NCI-H146 treated with DMSO at 0.1 percent for 48 hours (cell line): Measurements from ENCODE around the gene KCNJ14.
"Not testable (repeated sequence)": the region's sequence is repeated elsewhere in the genome, so short reads cannot be mapped to it uniquely, and the experiment has no call there.

Experiments
- DNase-seq: peaks from one replicate; lab custom pipeline; 2025; ENCODE audit not compliant: unreplicated experiment; lab: John Stamatoyannopoulos, UW

Gene KCNJ14

DNA sequence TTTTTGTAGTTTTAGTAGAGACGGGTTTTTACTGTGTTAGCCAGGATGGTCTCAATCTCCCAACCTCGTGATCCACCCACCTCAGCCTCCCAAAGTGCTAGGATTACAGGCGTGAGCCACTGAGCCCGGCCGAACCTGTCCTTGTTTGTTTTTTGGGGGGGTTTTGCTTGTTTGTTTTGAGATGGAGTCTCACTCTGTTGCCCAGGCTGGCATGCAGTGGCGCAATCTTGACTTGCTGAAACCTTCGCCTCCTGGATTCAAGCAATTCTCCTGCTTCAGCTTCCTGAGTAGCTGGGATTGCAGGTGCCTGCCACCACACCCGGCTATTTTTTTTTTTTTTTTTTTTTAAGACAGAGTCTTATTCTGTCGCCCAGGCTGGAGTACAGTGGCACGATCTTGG is 31.3 kb downstream of the KCNJ14 start:
- not testable (repeated sequence) for DNase-seq

DNA sequence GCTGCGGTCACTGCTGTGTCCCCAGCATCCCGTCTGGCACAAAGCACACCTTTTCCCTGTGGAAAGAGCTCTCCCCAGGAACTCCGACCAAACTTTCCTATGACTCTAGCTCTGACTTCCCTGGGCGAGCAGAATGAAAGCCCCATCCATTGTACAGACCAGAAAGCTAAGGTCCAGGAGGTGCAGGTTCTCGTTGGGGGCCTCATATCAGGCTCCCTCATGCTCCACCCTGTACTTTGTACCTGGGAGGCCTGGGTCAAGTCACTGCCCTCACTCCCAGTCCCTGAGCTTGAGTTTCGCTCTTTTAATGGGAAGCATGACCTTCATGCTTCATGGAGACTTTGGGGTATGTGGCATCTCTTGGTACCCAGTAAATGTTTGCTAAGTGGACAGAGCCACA is 32.2 kb downstream of the KCNJ14 start:
- no peak for DNase-seq

DNA sequence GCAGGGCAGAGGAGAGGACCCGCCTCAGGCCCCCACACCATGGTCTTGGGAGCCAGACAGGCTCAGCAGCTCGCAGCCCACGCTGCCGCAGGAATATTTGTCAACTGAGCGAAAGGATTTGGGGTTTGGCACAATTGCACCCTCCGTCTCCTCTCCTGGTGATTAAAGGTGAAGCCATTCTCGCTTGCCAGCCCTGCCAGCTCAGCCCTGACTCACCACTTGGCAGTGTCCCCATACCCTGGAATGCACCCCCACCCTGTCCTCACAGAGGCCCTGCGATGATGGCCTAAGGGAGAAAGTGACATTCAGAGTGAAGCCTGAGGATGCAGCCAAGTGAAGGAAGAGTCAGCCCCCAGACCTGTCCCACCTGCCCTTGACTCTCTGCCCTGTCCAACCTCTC is 32.6 kb downstream of the KCNJ14 start:
- no peak for DNase-seq

DNA sequence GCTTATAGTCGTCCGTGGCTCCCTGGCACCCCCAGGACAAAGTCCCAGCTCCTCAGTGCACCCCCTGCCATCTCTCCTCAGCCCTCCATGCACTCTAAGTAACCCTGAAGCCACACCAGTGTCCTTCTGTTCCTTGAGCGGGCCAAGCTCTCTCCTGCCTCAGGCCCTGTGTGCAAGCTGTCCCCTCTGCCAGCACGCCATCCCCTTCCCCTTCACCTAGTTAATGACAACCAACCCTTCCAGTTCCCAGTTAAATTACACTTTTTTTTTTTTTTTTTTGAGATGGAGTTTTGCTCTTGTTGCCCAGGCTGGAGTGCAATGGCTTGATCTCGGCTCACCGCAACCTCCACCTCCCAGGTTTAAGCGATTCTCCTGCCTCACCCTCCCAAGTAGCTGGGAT is 33.1 kb downstream of the KCNJ14 start:
- not testable (repeated sequence) for DNase-seq

DNA sequence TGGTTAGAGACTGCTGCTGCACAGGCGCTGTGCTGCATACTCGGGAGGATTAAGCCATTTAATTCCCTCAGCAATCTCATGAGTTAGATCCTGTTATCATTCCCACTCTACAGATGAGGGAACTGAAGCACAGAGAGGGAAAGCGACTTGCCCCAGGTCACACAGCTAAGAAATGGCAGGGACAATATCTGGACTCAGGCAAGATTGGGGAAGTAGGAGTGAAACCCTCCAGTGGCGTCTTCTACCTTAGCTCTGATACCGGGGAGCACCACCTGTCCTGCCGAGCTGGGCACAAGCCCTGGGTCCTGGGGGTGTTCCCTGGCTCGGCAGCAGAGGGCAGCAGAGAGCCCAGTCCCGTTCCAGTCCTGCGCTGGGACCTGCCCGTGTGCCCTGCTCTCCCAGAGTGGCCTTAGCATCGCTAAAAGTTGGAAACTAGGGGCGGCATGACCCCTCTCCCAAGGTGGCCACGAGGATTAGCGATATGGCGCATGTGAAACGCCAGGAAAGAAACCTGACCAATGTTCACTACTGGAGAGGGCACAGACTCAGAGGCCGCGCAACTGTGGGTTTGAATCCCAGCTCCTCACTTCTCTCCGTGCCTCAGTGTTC is 34.3 kb downstream of the KCNJ14 start:
- DNase-seq, result peak; percentile 29

DNA sequence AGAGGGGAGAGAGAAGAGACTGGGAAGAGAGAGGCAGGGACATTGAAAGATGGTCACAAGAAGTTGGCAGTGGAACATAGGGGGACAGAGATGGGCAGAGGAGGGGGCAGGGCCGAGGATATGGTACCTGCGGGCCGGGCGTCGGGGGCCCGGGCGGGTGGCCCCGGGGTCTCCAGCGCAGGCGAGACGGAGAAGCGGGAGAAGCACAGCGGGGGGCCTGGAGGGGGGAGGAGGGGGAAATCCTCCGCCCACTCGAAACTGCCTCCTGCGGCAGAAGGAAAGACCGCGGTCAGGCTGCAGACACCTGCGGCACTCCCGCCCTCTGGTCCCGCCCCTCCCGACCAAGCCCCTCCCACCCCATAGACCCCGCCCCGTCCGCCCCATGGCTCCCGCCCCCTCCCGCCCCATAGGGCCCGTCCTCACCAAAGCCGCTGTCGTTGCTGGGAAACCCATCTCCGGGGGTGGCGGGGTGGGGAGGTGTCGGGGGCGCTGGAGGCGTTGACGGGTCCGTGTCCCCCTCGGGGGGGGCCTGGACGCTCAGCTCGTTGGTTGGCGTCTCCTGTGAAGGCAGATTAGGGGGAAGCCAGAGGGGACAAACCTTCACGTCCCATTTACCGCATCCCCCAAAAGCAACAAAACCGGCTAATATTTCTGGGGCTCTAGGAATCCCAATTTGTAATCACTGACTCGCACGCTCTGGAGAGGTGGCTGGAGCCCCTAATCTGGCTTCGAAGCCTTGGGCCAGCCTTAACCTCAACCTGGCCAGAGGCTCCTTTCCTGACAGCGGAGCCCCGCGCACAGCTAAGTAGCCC is 35.8 kb downstream of the KCNJ14 start:
- peak; percentile 32 for DNase-seq

DNA sequence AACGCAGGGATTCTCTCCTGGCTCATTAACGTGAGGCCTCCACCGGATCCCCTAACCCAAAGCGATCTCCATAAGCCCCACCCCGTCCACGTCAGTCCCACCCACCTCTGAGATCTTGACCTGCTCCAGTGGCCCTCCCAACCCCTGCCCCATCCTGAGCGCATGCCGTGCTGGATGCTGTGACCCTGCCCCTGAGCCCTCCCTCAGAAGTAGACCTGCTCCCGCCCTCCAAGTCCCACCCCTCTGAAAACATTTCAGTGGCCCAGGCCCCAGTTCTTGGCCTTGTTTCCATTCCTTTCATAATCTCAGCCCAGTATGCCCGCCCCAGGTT is 36.4 kb downstream of the KCNJ14 start:
- DNase-seq, result no peak

DNA sequence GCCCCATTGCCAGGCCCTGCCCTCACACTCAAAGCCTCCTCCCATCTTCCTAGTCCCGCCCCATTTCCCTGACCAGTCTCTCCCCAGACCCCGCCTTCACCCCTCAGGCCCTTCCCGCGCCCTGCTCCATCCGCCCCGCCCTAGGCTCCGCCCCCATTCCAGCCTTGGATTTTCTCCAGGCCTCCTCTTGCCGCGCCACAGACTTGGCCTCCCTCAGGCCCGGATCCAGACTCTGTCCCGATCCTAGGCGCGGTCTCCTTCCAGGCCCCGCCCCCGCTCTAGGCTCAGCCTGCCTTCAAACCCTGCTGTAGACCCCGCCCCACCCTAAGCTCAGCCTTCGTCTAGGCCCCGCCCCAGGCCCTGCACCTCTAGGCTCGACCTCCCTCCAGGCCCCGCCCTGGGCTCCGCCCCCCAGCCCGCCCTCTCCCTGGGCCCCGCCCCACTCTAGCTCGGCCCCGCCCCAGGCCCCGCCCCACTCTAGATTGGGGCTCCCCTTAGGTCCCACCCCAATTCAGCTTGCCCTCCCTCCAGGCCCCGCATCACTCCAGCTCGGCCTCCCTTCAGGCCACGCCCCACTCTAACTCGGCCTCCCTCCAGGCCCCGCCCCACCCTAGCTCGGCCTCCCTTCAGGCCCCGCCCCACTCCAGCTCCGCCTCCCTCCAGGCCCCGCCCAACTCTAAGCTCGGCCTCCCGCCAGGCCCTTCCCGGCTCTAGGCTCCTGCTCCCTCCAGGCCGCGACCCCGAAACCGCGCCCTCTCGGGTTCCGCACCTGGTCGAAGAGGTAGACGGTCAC is 37.7 kb downstream of the KCNJ14 start:
- peak; percentile 92 for DNase-seq

DNA sequence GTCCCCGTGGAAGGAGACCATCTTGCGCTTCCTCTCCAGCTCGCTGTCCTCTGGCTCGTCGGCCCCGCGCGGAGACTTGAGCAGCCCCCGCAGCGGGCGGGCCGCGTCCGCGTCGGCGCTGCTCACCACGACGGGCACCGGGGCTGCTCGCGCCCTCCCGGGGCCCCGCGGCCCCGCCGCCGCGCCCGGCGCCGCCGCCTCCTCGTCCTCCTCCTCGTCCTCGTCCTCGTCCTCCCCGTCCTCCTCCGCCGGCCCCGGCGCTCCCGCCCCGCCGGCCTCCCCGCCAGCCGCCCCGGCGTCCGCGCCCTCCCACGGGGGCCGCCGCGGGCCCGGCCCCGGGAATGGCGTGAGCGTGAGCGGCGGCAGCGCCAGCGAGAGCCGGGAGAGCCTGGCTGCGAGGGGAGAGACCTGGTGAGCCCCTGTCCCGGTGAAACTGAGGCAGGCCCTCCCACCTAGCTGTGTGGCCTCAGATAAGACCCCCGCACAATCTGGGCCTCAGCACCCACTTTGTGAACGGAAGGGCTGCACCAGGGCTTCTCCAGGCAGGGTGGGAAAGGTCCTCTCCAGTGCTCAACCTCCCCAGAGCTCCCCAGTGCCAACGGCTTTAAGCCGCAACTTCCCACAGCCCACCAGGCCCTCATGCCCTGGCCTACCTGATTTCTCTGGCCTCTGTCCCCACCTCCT is 38.5 kb downstream of the KCNJ14 start:
- DNase-seq, result no peak

DNA sequence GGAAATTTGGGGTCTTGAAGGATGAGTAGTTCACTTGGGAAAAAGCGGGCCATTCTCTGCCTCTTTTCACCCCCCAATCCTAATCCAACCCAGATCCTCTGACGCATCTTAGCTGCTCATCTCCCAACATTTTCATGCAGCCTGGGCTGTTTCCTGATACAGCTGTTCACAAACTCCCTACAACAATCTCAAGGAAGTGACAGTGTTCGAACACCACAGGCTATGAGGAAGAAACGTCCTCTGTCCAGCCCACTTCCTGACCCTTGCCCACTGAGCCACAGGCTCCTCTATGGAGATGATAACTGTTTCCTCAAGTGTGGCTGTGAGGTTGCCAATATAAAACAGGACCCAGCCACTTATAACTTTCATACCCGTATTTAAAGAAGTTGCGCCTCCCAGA is 40.0 kb downstream of the KCNJ14 start:
- DNase-seq, result no peak

DNA sequence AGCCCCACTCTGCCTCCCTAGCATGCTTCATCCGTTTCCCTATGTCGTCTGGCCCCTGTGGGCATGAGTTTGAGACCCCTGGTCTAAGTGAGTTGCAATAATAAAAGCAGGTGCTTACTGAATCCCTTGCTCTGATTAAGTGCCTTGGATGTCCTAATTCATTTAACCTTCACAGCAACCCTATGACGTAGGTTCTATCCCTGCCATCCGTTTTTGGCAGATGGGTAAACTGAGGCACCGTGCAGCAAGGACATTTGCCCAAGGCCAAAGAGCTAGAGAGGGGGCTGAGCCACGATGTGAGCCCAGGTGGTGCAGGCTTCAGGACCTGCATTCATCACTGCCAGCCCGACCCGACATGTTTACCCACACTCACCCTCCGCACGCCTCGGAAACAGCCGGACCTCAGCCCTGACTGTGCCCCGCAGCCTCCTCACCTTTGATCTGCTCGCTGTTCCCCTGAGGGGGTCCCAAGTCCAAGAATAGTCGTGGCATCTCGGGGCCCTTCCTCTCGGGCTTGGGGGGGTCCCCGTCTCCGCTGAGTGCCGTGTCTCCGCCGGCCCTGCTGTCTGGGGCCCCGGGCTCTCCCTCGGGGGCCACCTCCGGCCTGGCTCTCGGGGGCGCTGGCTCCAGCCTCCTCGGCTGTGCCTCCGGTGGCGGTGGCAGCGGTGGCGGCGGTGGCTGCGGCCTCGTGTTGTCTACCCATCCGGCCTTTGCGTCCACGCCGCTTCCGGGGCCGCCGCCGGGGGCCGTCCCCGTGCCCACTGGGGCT is 41.8 kb downstream of the KCNJ14 start:
- DNase-seq, result no peak

DNA sequence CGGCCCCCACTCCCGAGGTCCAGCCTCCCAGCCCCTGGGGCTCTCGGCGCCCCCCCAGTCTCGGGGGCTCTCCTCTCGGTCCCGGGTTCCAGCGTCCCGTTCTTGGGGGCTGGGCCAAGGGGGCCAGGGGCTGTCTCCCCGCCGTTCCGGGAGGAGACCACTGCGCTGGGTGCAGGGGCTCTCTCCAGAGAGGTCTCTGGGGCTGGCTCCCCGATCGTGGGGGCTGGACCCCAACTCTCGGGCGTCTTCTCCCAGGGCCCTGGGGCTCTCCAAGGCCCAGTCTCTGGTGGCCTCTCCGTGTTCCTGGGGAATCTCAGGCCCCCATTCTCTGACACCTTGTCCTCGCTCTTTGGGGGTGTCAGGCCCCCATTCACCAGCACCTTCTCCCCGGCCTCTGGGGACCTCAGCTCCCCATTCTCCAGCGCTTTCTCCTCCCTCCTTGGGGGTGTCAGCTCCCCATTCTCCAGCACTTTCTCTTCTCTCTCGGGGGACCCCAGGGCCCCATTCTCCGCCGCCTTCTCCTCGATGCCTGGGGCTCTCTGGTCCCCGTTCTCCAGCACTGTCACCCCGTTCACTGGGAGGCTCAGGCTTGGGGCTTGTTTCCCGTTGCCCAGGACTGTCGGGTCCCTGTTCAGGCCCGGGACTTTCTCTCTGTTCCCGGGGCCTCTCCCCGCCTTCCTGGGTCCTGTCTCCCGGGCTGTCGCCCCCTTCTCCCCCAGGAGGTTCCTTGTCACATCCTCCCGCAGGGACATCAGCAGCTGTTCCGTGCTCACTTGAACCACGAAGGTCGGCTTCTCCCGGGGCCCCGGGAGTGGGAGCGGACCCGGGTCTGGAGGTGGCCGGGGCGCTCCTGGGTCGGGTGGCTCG is 42.6 kb downstream of the KCNJ14 start:
- no peak for DNase-seq

DNA sequence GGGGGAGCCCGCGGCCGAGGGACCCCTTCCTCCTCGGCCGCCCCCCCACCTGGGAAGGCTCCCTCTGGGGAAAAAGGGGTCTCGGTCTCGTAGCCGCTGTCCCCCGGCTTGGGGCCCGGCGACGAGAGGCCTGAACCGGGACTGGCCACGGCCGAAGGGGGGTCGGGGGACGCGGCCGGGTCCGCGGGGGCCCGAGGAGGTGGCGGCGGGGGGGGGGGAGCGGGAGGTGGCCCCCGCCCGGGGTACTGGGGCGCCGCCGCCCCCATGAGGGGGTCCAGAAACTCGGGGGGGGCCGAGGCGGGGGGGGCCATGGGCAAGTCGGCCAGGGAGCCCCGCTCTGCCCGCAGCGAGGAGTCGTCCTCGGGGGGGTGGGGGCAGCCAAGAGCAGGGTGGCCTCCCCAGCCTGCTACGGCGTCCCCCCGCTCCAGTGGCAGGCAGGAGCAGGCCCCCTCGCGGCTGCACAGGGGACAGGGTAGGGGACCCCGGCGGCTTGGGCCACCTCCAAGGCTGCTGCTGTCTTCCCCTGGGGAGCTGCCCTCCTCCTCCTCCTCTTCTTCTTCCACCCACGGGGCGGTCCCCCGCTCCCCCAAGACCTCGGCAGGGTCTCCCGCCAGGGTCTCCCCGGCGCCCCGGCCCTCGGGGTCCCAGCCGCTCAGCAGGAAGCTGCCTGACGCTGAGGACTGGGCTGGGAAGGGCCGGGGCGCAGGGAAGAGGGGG is 43.4 kb downstream of the KCNJ14 start:
- DNase-seq, result no peak

DNA sequence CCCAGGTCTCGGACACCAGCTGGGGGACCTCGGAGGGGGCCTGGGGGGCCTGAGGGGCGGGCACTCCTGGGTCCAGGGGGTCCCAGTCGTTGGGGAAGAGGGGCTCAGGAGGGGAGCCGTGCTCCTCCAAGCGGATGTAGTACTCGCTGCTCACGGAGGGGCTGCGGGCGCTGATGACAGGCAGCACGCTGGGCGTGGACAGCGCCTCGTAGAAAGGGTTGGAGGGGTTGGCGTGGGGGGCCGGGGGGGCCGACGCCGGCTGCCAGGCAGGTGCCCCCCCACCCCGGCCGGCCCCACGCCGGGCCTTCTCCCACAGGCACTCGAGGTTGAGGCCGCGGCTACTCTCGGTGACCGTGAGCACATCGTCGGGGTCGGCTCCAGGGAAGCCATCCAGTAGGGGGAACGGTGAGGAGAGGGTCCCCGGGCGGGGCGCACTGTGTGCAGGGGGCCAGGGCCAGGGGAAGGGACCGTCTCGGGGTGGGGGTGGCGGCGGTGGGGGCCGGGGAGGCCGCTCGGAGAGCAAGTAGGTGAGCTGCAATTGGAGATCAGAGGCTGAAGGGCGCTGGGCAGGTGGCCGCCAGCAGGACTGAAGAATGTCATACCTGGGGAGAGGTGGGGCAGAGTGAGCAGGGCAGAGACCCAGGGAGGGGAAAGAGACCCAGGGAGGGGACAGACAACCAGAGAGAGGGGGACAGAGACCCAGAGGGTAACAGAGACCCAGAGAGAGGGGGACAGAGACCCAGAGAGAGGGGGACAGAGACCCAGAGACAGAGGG is 44.1 kb downstream of the KCNJ14 start:
- no peak for DNase-seq

DNA sequence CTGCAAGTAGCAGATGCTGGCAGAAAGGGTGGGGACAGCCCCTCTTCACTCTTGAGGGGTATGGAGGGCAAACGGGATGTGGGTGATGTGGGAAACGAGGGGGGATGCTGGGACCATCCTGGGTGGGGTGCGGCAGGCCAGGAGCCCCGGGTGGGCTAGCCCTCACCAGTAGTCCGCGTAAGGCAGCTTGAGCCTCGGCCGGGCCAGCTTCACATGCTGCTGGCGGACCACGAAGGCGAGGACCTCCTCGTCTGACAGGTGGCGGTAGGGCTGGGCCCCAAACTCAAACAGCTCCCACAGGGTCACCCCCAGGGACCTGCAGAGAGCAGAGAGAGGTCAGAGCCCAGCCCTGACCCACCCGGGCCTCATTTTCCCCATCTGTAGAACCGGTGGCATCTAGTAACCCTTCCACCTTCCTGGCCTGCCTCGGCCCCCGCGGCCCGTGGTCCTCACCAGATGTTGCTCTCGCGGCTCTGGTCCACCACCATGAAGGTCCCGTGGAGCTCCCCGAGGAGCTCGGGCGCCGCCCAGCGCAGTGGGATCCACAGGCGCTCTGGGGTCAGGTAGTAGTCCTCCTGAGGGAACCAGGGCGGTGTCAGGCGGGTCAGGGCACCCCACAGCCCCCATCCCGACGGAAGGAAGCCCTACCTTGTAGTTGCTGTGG is 45.6 kb downstream of the KCNJ14 start:
- DNase-seq, result no peak

DNA sequence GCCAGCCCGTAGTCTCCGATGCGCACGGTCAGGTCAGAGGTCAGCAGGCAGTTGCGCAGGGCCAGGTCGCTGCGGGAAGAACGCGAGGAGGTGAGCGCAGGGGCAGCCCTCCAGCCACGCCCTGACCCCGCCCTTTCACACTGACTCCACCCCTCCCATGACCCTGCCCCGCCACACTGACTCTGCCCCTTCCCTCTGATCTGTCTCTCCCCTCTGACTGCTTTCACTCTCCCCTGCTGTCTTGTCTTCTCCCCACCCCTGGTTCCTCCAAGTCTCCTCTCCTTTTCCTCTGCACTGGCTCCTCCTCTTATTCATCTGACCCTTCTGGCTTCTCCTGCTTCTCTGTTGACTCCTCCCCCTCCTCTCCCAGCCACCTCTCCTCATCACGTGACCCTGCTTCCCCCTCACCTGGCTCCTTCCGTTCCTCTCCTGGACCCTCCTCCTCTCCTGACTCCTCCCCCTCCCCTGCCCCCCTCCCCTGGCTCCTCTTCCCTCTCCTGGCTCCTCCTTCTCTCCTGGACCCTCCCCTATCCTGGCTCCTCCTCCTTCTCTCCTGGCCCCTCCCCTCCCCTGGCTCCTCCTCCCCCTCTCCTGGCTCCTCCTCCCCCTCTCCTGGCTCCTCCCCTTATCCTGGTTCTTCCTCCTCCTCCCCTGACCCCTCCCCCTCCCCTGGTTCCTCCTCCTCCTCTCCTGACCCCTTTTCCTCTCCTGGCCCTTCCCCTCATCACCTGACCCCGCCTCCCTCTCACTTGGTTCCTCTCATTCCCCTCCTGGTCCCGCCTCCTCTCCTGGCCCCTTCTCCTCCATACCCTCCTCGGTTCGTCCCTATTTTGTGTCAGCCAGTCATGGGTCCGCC is 46.3 kb downstream of the KCNJ14 start:
- DNase-seq, result peak; percentile 91
